ENCODE data around the gene GHR. TPM values are rescaled to one million over a fixed set of nuclear protein-coding genes. Genes with fewer than 3 reads are reported as not detected.

GHR gene
- total RNA-seq, 1 donor, result 4.3 TPM

DNA sequence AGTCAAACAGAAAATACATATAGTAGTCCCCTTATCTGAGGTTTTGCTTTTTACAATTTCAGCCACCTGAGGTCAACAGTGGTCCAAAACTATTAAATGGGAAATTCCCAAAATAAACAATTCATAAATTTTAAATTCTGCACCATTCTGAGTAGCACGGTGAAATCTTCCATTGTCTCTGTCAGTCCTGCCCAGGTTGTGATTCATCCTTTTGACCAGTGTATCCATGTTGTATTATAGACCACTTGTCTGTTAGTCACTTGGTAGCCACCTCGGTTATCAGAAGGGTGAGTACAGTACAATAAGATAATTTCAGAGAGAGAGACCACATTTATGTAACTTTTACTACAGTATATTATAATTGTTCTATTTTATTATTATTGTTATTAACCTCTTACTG, 336.2 kb downstream of the GHR start:
- TF ChIP-seq CTCF (IDR thresholded peaks at IDR 0.05; ENCODE audit: insufficient read depth, low read length), result no peak
- DNase-seq (ENCODE audit: low read depth), result no peak
- no peak overlapping the region for H3K4me3 ChIP-seq (ENCODE audit: low read depth, low read length)

DNA sequence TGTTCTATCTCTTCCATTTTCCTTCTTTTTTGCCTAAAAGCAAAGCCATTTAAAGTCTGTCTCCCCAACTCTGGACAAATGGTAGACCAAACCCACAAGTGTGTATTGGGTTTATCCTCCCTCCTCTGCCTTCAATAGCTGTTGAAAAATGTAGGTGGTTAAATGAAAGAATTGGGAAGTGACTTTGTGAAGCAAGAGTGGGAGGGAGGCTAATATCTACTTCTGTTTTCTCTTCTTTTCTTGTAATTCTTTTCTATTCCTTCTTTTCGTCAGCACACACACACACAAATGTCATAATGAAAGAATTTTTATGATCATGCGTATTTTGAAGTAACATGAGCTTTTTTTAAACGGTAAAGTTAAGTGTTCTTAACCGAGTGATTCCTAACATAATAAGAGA, 337.2 kb downstream of the GHR start:
- TF ChIP-seq CTCF (IDR thresholded peaks at IDR 0.05; ENCODE audit: insufficient read depth, low read length), result no peak
- no peak overlapping the region for H3K4me3 ChIP-seq (ENCODE audit: low read depth, low read length)
- DNase-seq (ENCODE audit: low read depth), result no peak

- no peak for DNase-seq (ENCODE audit: low read depth)
- TF ChIP-seq CTCF (IDR thresholded peaks at IDR 0.05; ENCODE audit: insufficient read depth, low read length), result no peak
- H3K4me3 ChIP-seq (ENCODE audit: low read depth, low read length), result no peak overlapping the region
Measured at GRCh38 chr5:42761791-42762190, 338.6 kb downstream of the GHR start.

- DNase-seq (ENCODE audit: low read depth), result peak; percentile 61
- TF ChIP-seq CTCF (IDR thresholded peaks at IDR 0.05; ENCODE audit: insufficient read depth, low read length), result peak; percentile 39
- no peak overlapping the region for H3K4me3 ChIP-seq (ENCODE audit: low read depth, low read length)
Measured at GRCh38 chr5:42767491-42768105, 344.4 kb downstream of the GHR start.

DNA sequence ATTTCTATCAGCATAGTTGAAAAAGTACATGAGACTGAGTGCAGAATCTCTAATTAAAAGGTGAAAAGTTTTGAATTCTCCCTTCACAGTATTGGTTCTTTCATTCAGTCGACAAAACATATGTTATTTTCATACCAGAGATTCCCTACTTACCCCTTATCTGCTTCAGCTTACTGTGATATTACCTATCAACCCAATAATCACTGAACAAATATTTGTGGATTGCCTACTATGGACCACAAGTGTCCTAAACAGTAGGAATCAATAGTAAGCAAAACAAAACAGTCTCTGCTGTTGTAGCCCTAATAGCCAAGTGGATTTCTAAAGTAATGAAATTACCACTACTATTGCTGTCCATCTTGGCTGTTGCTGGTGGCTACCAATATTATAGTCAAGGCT, 344.9 kb downstream of the GHR start:
- H3K4me3 ChIP-seq (ENCODE audit: low read depth, low read length), result no peak overlapping the region
- DNase-seq (ENCODE audit: low read depth), result no peak
- no peak for TF ChIP-seq CTCF (IDR thresholded peaks at IDR 0.05; ENCODE audit: insufficient read depth, low read length)

DNA sequence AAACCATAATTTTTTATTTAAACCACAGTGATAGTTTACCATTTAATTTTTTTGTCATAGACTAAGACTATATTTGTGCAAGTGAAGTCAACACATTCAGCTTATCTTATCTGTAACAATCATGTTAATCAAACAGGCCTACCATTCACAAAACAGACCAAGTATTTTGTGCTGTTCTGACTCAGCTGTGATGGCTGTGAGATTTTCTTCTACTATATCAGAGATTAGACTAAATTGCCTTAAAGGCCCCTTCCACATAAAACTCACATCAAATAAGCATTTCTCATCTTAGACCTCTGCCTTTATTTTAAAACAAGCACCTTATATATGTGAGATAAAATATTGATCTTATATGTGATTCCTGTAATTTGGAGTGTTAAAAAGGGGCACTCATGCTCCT, 346.8 kb downstream of the GHR start:
- no peak overlapping the region for H3K4me3 ChIP-seq (ENCODE audit: low read depth, low read length)
- no peak for DNase-seq (ENCODE audit: low read depth)
- no peak for TF ChIP-seq CTCF (IDR thresholded peaks at IDR 0.05; ENCODE audit: insufficient read depth, low read length)

Data from fibroblast of the aortic adventitia (primary cell).